Spinal cord (tissue), 10 donors: ENCODE measurements around the gene ARHGAP26. TPM values are rescaled to one million over a fixed set of nuclear protein-coding genes. Genes with fewer than 3 reads are reported as not detected.

Experiments used
- DNase-seq, 6 donors: peaks; one replicate each; pipeline versions ENCODE4 v3.0.0 to v3.0.0-alpha.2; 2013 to 2015; ENCODE audit warnings: low spot score in 6 of 6, low read depth in 4 of 6
- H3K27ac ChIP-seq: one replicate; pipeline ENCODE4 v1.5.1; 2013; ENCODE audit warnings: low read depth, low read length, control low read depth
- H3K27me3 ChIP-seq: one replicate; pipeline ENCODE4 v1.6.1; 2013; ENCODE audit warnings: low read length; ENCODE audit not compliant: control insufficient read depth, insufficient read depth
- H3K36me3 ChIP-seq: one replicate; pipeline ENCODE4 v1.6.1; 2013; ENCODE audit warnings: low read length; ENCODE audit not compliant: control insufficient read depth, insufficient read depth
- H3K4me1 ChIP-seq: one replicate; pipeline ENCODE4 v1.6.1; 2013; ENCODE audit warnings: low read length; ENCODE audit not compliant: control insufficient read depth, insufficient read depth
- H3K4me3 ChIP-seq: one replicate; pipeline ENCODE4 v1.5.1; 2013; ENCODE audit warnings: low read depth, low read length, control low read depth
- H3K9me3 ChIP-seq: one replicate; pipeline ENCODE4 v1.6.1; 2013; ENCODE audit warnings: low read length; ENCODE audit not compliant: control insufficient read depth, insufficient read depth
- WGBS: methylation state at CpG from one replicate; pipeline ENCODE4 v1.1.5; 2013; ENCODE audit warnings: missing lambda C conversion rate; ENCODE audit not compliant: insufficient coverage; 5-methylcytosine and 5-hydroxymethylcytosine counted together
- polyA plus RNA-seq, 2 donors: library from polyadenylated mRNA; unstranded; fragments of 120-200 nt; gene quantifications; one replicate each; pipeline ENCODE4 v1.2.1, GENCODE V29; 2013; ENCODE audit not compliant: insufficient read length in 2 of 2
- total RNA-seq, 2 donors: library from RNA; depleted of rRNA in 1 of 2; stranded (reverse); fragments of 120-200 nt in 1 of 2; fragments of >200 nt in 1 of 2; gene quantifications; one replicate each; pipeline versions ENCODE4 v1.2.3 to v1.2.4, GENCODE V29; 2013 to 2014
- donor health status: healthy.

ARHGAP26 gene
- total and polyA plus RNA-seq, 4 donors = 21.9 to 39.7 (median 22.4) TPM

GRCh38 chr5:142873831-142874230, 103.7 kb downstream of the ARHGAP26 start:
- DNase-seq = no peak
- no peaks in the 10 kb centered on the region for H3K36me3 ChIP-seq
- H3K4me1 ChIP-seq = peaks cover 21% of the 10 kb centered on the region
- no peak overlapping the region for H3K27ac ChIP-seq
- H3K27me3 ChIP-seq = no peaks in the 10 kb centered on the region
- WGBS = 100% methylated on average over 1 of the region's 5 CpGs
- H3K4me3 ChIP-seq = no peak overlapping the region
- no peaks in the 10 kb centered on the region for H3K9me3 ChIP-seq

GRCh38 chr5:142874540-142874939, 104.4 kb downstream of the ARHGAP26 start:
- peaks cover 21% of the 10 kb centered on the region for H3K4me1 ChIP-seq
- no peak overlapping the region for H3K27ac ChIP-seq
- no peak for DNase-seq
- H3K27me3 ChIP-seq = no peaks in the 10 kb centered on the region
- H3K4me3 ChIP-seq = no peak overlapping the region
- 65% methylated on average over 7 of the region's 7 CpGs for WGBS
- no peaks in the 10 kb centered on the region for H3K9me3 ChIP-seq
- no peaks in the 10 kb centered on the region for H3K36me3 ChIP-seq

GRCh38 chr5:142875936-142876335, 105.8 kb downstream of the ARHGAP26 start:
- no peak for DNase-seq
- Histone ChIP-seq H3K27ac (peak overlapping the region; percentile 58), H3K9me3 (no peaks in the 10 kb centered on the region), H3K27me3 (no peaks in the 10 kb centered on the region), H3K4me3 (no peak overlapping the region), H3K4me1 (peaks cover 23% of the 10 kb centered on the region), H3K36me3 (no peaks in the 10 kb centered on the region)
- 100% methylated on average over 1 of the region's 3 CpGs for WGBS

GRCh38 chr5:142876817-142877216, 106.6 kb downstream of the ARHGAP26 start:
- DNase-seq = no peak
- 60% methylated on average over 1 of the region's 2 CpGs for WGBS
- no peaks in the 10 kb centered on the region for H3K9me3 ChIP-seq
- peak overlapping the region; percentile 71 for H3K27ac ChIP-seq
- no peaks in the 10 kb centered on the region for H3K36me3 ChIP-seq
- H3K4me3 ChIP-seq = no peak overlapping the region
- peaks cover 27% of the 10 kb centered on the region for H3K4me1 ChIP-seq
- no peaks in the 10 kb centered on the region for H3K27me3 ChIP-seq

DNA sequence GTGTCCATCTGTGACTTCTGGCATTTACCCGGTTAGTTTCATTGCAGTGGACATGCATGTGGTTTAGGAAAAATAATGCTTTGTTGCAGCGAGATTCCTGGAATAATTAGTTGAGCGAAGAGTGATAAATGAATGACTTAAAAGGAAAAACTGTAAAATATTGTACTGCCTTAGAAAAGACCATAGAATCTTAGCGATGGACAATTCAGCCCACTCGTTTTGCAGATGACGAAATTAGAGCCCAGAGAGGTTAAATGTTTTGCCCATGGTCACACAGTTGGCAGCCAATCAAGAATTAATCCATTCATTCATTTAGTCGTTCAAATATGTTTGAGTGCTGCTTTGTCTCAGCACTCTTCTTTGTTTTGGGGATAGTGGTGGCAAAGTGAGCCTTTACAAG, 107.9 kb downstream of the ARHGAP26 start:
- Histone ChIP-seq H3K27me3 (no peaks in the 10 kb centered on the region), H3K4me1 (peaks cover 25% of the 10 kb centered on the region), H3K36me3 (no peaks in the 10 kb centered on the region), H3K27ac (peak overlapping the region; percentile 71), H3K9me3 (no peaks in the 10 kb centered on the region), H3K4me3 (no peak overlapping the region)
- 87% methylated on average over 2 of the region's 7 CpGs for WGBS
- no peak for DNase-seq

DNA sequence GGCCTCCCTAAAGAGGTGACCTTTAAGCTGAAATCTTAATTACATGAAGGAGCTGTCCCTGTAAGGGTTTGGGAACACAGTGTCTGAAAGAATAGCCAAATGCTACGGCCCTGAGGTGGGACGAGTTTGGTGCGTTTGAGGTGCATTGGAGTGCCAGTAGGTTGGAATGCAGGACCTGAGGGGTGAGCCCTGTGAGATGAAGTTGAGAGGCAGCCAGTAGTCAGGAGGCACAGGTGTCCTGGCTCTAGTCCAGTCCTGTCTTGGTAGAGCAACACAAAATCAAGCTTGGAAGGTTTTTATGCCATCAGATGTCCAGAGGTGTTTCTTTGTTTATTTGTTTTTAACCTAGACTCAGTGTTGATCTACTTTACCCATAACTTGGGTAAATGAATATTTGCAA, 108.5 kb downstream of the ARHGAP26 start:
- DNase-seq = no peak
- Histone ChIP-seq H3K36me3 (no peaks in the 10 kb centered on the region), H3K27me3 (no peaks in the 10 kb centered on the region), H3K4me1 (peaks cover 25% of the 10 kb centered on the region), H3K9me3 (no peaks in the 10 kb centered on the region), H3K4me3 (no peak overlapping the region), H3K27ac (peak overlapping the region; percentile 63)
- WGBS = 87% methylated on average over 3 of the region's 3 CpGs

- peak in 2 of 6 donors; percentile 63 to 80 for DNase-seq
Observed at GRCh38 chr5:142881076-142881783, 111.1 kb downstream of the ARHGAP26 start.

DNA sequence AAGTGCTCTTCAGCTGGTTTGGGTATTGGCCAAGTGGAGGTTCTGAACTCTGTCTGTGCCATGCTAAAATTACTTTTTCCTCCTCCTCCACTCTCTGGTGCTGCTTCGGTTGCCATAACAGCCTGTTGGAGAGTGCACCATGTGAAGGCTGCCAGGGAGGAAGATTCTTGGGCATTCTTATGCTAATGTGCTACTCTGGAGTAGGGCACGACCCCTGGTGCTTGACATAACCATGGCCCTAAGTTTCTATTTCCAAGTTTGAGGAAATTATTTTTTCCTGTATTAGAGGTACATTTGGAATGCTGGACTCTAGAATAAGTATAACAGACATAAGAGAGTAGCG, 111.6 kb downstream of the ARHGAP26 start:
- Histone ChIP-seq H3K27ac (no peak overlapping the region), H3K4me1 (peaks cover 20% of the 10 kb centered on the region), H3K27me3 (no peaks in the 10 kb centered on the region), H3K36me3 (no peaks in the 10 kb centered on the region), H3K4me3 (no peak overlapping the region), H3K9me3 (no peaks in the 10 kb centered on the region)
- WGBS = 0% methylated on average over 1 of the region's 3 CpGs
- peak in 2 of 6 donors; percentile 69 to 70 for DNase-seq

More at GRCh38 chr5:142881076-142881783, 111.1 kb downstream of the ARHGAP26 start:
- Histone ChIP-seq H3K9me3 (no peaks in the 10 kb centered on the region), H3K27ac (no peak overlapping the region), H3K27me3 (no peaks in the 10 kb centered on the region), H3K4me3 (no peak overlapping the region), H3K4me1 (peaks cover 25% of the 10 kb centered on the region), H3K36me3 (no peaks in the 10 kb centered on the region)
- WGBS = 62% methylated on average over 5 of the region's 8 CpGs

DNA sequence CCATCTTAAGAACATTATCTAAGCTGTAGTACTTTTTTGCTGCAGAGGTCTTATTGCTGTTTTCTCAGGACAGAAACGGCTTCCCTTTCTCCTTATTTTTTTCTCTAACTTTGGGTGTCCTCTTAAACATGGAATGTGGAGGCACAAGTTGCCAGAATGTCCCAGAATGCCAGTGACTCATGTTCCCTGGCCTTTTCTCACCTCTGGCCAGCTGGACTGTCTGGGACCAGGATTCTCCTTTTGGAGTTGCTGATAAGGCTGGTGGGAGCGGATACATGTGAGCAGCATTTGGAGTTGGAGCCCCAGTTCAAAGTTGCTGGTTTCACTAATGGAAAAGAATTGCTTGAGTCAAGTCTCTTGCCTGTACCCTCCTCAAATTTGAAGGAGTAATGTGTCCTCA, 112.8 kb downstream of the ARHGAP26 start:
- 100% methylated on average over 1 of the region's 2 CpGs for WGBS
- H3K4me3 ChIP-seq = no peak overlapping the region
- DNase-seq = no peak
- H3K4me1 ChIP-seq = peaks cover 19% of the 10 kb centered on the region
- no peak overlapping the region for H3K27ac ChIP-seq
- no peaks in the 10 kb centered on the region for H3K9me3 ChIP-seq
- H3K36me3 ChIP-seq = no peaks in the 10 kb centered on the region
- H3K27me3 ChIP-seq = no peaks in the 10 kb centered on the region

GRCh38 chr5:142883438-142883837, 113.3 kb downstream of the ARHGAP26 start:
- no peak for DNase-seq
- no peaks in the 10 kb centered on the region for H3K27me3 ChIP-seq
- peaks cover 19% of the 10 kb centered on the region for H3K4me1 ChIP-seq
- H3K27ac ChIP-seq = no peak overlapping the region
- H3K9me3 ChIP-seq = no peaks in the 10 kb centered on the region
- WGBS = 87% methylated on average over 3 of the region's 4 CpGs
- no peaks in the 10 kb centered on the region for H3K36me3 ChIP-seq
- H3K4me3 ChIP-seq = no peak overlapping the region
